ENCODE results near the gene DPYD.

Gene DPYD

GRCh38 chr1:97806996-97807520, 113.8 kb downstream of the DPYD start:
- no peak for TF ChIP-seq CTCF (IDR thresholded peaks at IDR 0.05; ENCODE audit: insufficient read depth, low read length, poor library complexity, severe bottlenecking)
- Histone ChIP-seq H3K4me3 (replicated peaks; ENCODE audit: low read depth, low read length) (no peak overlapping the region), H3K36me3 (ENCODE audit: control insufficient read depth, insufficient read depth, low read length) (no peaks in the 10 kb centered on the region), H3K27me3 (replicated peaks; ENCODE audit: control insufficient read depth, insufficient read depth, low read length) (no peaks in the 10 kb centered on the region)
- no peak for DNase-seq (ENCODE audit: extremely low read depth, insufficient read length)

GRCh38 chr1:97806326-97806725, 114.5 kb downstream of the DPYD start:
- Histone ChIP-seq H3K36me3 (ENCODE audit: control insufficient read depth, insufficient read depth, low read length) (no peaks in the 10 kb centered on the region), H3K27me3 (replicated peaks; ENCODE audit: control insufficient read depth, insufficient read depth, low read length) (no peaks in the 10 kb centered on the region), H3K4me3 (replicated peaks; ENCODE audit: low read depth, low read length) (no peak overlapping the region)
- no peak for DNase-seq (ENCODE audit: extremely low read depth, insufficient read length)
- TF ChIP-seq CTCF (IDR thresholded peaks at IDR 0.05; ENCODE audit: insufficient read depth, low read length, poor library complexity, severe bottlenecking), result no peak

GRCh38 chr1:97805093-97805492, 115.7 kb downstream of the DPYD start:
- no peaks in the 10 kb centered on the region for H3K27me3 ChIP-seq (replicated peaks; ENCODE audit: control insufficient read depth, insufficient read depth, low read length)
- DNase-seq (ENCODE audit: extremely low read depth, insufficient read length), result no peak

GRCh38 chr1:97803026-97803425, 117.8 kb downstream of the DPYD start:
- H3K4me3 ChIP-seq (replicated peaks; ENCODE audit: low read depth, low read length), result no peak overlapping the region
- no peak for TF ChIP-seq CTCF (IDR thresholded peaks at IDR 0.05; ENCODE audit: insufficient read depth, low read length, poor library complexity, severe bottlenecking)
- no peak for DNase-seq (ENCODE audit: extremely low read depth, insufficient read length)

More at GRCh38 chr1:97805093-97805492, 115.7 kb downstream of the DPYD start:
- Histone ChIP-seq H3K4me3 (replicated peaks; ENCODE audit: low read depth, low read length) (no peak overlapping the region), H3K36me3 (ENCODE audit: control insufficient read depth, insufficient read depth, low read length) (no peaks in the 10 kb centered on the region)
- no peak for TF ChIP-seq CTCF (IDR thresholded peaks at IDR 0.05; ENCODE audit: insufficient read depth, low read length, poor library complexity, severe bottlenecking)

GRCh38 chr1:97802011-97802410, 118.8 kb downstream of the DPYD start:
- DNase-seq (ENCODE audit: extremely low read depth, insufficient read length), result no peak
- no peaks in the 10 kb centered on the region for H3K27me3 ChIP-seq (replicated peaks; ENCODE audit: control insufficient read depth, insufficient read depth, low read length)

More at GRCh38 chr1:97803026-97803425, 117.8 kb downstream of the DPYD start:
- Histone ChIP-seq H3K27me3 (replicated peaks; ENCODE audit: control insufficient read depth, insufficient read depth, low read length) (no peaks in the 10 kb centered on the region), H3K36me3 (ENCODE audit: control insufficient read depth, insufficient read depth, low read length) (no peaks in the 10 kb centered on the region)

More at GRCh38 chr1:97802011-97802410, 118.8 kb downstream of the DPYD start:
- Histone ChIP-seq H3K36me3 (ENCODE audit: control insufficient read depth, insufficient read depth, low read length) (no peaks in the 10 kb centered on the region), H3K4me3 (replicated peaks; ENCODE audit: low read depth, low read length) (no peak overlapping the region)
- no peak for TF ChIP-seq CTCF (IDR thresholded peaks at IDR 0.05; ENCODE audit: insufficient read depth, low read length, poor library complexity, severe bottlenecking)
